Vein endothelial cell (primary cell): ENCODE data around the gene CCDC124. TPM values are rescaled to one million over a fixed set of nuclear protein-coding genes. Genes with fewer than 3 reads are reported as not detected.

Source experiments
- small RNA-seq: library from RNA; depleted of rRNA; stranded (forward); fragments of <200 nt; gene quantifications from one replicate; pipeline ENCODE3, GENCODE V24; 2012
- total RNA-seq: library from RNA; depleted of rRNA; stranded (reverse); fragments of >200 nt; gene quantifications from 2 replicates; pipeline ENCODE4 v1.2.3, GENCODE V29; 2012

The CCDC124 gene
- total RNA-seq = 32.3 and 35.7 TPM in 2 replicates

GRCh38 chr19:17932485-17933338 lies at the start of gene CCDC124:
TSS of gene CCDC124 (plus strand) at chr19:17933015. CDS start at chr19:17936421, 3,406 bp downstream.

DNA sequence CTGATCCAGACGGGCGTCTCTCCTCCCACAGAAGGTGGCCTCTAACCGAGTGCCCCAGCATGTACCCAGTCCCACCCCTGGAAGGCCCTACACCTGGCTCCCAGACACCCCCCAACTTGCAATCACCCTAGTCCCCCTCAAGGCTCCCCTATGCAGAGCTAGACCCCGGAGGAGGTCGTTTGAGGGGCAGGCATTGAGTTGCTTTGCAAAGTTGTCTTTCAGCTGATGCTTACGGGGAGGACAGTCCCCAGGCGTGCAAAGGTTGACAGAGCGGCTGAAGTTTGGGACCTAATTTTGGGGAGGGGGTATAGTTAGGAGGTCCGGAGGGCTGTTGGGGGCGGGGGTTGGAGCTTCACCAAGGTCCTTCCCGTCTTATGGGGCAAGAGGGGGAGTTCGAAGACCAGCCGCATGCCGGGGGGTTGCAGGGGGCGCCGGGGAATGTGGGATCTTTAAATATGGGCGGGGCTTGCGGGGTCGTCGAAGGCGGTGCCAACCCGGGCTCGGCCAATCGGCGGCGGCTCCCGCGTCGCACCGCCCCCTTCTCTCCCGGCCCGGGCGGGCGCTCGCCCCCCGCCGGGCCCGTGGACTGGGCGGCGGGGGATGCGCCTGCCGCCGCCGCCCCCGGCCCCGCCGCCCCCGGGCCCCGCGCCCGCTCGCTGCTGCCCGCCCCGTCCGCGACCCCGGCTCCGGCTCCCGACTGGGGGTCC lies 33.9 kb downstream of the CCDC124 start, which contains the start of gene KCNN1:
Gene KCNN1 (plus strand): TSS at position 558 of the 707 bp plus-strand sequence. CDS start 6,782 bp downstream, outside the sequence.

Small RNA genes lying within 50 kb of the gene (small RNA-seq; reads per million reads assigned to genes)
- gene RNA5SP468 = not detected

Other genes with a start within 250 kb of the CCDC124 start
- gene UNC13A, start 244.7 kb upstream of the CCDC124 start, total RNA-seq = under 0.01 and 0.19 TPM in 2 replicates
- gene MAP1S, start 213.5 kb upstream of the CCDC124 start, total RNA-seq = 54.5 and 65.0 TPM in 2 replicates
- 1.5 and 3.3 TPM in 2 replicates for gene FCHO1, start 181.5 kb upstream of the CCDC124 start, total RNA-seq
- gene B3GNT3, start 137.9 kb upstream of the CCDC124 start, total RNA-seq = 0.10 TPM in 1 of 2 replicates, not detected in the other
- not detected in 2 replicates for gene INSL3, start 111.5 kb upstream of the CCDC124 start, total RNA-seq
- gene JAK3, start 85.0 kb upstream of the CCDC124 start, total RNA-seq = 3.5 and 5.9 TPM in 2 replicates
- 1,150 and 1,614 TPM in 2 replicates for gene RPL18A, start 73.1 kb upstream of the CCDC124 start, total RNA-seq
- gene SLC5A5, start 61.1 kb upstream of the CCDC124 start, total RNA-seq = not detected in 2 replicates
- not detected in 2 replicates for gene KCNN1, start 34.1 kb downstream of the CCDC124 start, total RNA-seq
- 13.1 and 20.9 TPM in 2 replicates for gene ARRDC2, start 75.2 kb downstream of the CCDC124 start, total RNA-seq
- gene IL12RB1, start 153.9 kb downstream of the CCDC124 start, total RNA-seq = 0.10 TPM in 1 of 2 replicates, not detected in the other
- 2.0 and 2.8 TPM in 2 replicates for gene MAST3, start 164.8 kb downstream of the CCDC124 start, total RNA-seq
- 10.8 and 11.1 TPM in 2 replicates for gene PIK3R2, start 220.1 kb downstream of the CCDC124 start, total RNA-seq
- gene IFI30, start 240.8 kb downstream of the CCDC124 start, total RNA-seq = 0.48 TPM in 1 of 2 replicates, not detected in the other